OCI-LY7 (cell line): Measurements from ENCODE around the gene RAB11B. TPM values are rescaled to one million over a fixed set of nuclear protein-coding genes. Genes with fewer than 3 reads are reported as not detected.

ENCODE experiments used
- BruUV-seq: library from RNA; stranded (reverse); fragments of 400-500 nt; replicated peaks from 2 replicates; lab custom pipeline; 2021; lab: Mats Ljungman, UMichigan
- CTCF ChIA-PET: fragments of 300-600 bp; sonication (Branson Sonifier 250); formaldehyde crosslinking; loops from one replicate; lab custom pipeline; 2022; ENCODE audit warnings: antibody characterized with exemption; ENCODE audit not compliant: unreplicated experiment; lab: Charles Lee
- POLR2A ChIA-PET: fragments of 300-600 bp; sonication (Branson Sonifier 250); formaldehyde crosslinking; loops from one replicate; lab custom pipeline; 2022; ENCODE audit warnings: antibody characterized with exemption; lab: Charles Lee
- DNase-seq: peaks from one replicate; pipeline ENCODE4 v3.0.0-alpha.2; 2015; ENCODE audit warnings: low spot score
- H2AFZ ChIP-seq: fragments of 200-600 bp; sonication (generic), shearing (Covaris generic); 2 replicates; pipeline ENCODE4 v1.6.1; 2014; ENCODE audit warnings: mild to moderate bottlenecking, antibody characterized with exemption, low read length, moderate library complexity
- H3K27ac ChIP-seq: fragments of 200-600 bp; sonication (generic); 2 replicates; pipeline ENCODE4 v1.5.1; 2014; ENCODE audit warnings: mixed run types, low read depth, mild to moderate bottlenecking, moderate library complexity, low read length, inconsistent platforms; ENCODE audit not compliant: poor library complexity, severe bottlenecking
- H3K36me3 ChIP-seq: fragments of 200-600 bp; sonication (generic); 2 replicates; pipeline ENCODE4 v1.6.1; 2014; ENCODE audit warnings: mild to moderate bottlenecking, antibody characterized with exemption, low read length, moderate library complexity, mixed read lengths; ENCODE audit not compliant: insufficient read depth
- H3K4me1 ChIP-seq: fragments of 200-600 bp; sonication (generic); 2 replicates; pipeline ENCODE4 v1.5.1; 2014; ENCODE audit warnings: mild to moderate bottlenecking, low read length; ENCODE audit not compliant: insufficient read depth, poor library complexity, severe bottlenecking
- H3K4me2 ChIP-seq: fragments of 200-600 bp; sonication (generic); 2 replicates; pipeline ENCODE4 v1.6.1; 2014; ENCODE audit warnings: mild to moderate bottlenecking, low read length
- H3K4me3 ChIP-seq: fragments of 200-600 bp; sonication (generic); 2 replicates; pipeline ENCODE4 v1.5.1; 2014; ENCODE audit warnings: mild to moderate bottlenecking, low read depth, low read length; ENCODE audit not compliant: poor library complexity, severe bottlenecking
- H3K79me2 ChIP-seq: fragments of 200-600 bp; sonication (generic); 2 replicates; pipeline ENCODE4 v1.6.1; 2016; ENCODE audit warnings: low read depth, mild to moderate bottlenecking, low read length, moderate library complexity, mixed read lengths; ENCODE audit not compliant: insufficient read depth
- H3K9me2 ChIP-seq: fragments of 200-600 bp; sonication (generic); 2 replicates; pipeline ENCODE4 v1.6.1; 2016; ENCODE audit warnings: mild to moderate bottlenecking, low read length, mixed read lengths; ENCODE audit not compliant: insufficient read depth
- H3K9me3 ChIP-seq: fragments of 200-600 bp; sonication (generic); 2 replicates; pipeline ENCODE4 v1.6.1; 2014; ENCODE audit warnings: mild to moderate bottlenecking, mixed run types, low read length, mixed read lengths
- H4K20me1 ChIP-seq: fragments of 200-600 bp; sonication (generic); 2 replicates; pipeline ENCODE4 v1.6.1; 2014; ENCODE audit warnings: mild to moderate bottlenecking, antibody characterized with exemption, low read length, moderate library complexity, mixed read lengths; ENCODE audit not compliant: insufficient read depth
- EZH2phosphoT487 ChIP-seq: fragments of 200-600 bp; sonication (generic); IDR thresholded peaks from 2 replicates; pipeline ENCODE4 v1.6.1; 2018; ENCODE audit warnings: low read depth, borderline replicate concordance, mild to moderate bottlenecking, mixed run types, antibody characterized with exemption, low read length, moderate library complexity, mixed read lengths
- intact Hi-C: fragments of 100-400 bp; cut with micrococcal nuclease; formaldehyde crosslinking; loops from one replicate; pipeline ENCODE4 v1.10.0; 2022; ENCODE audit not compliant: unreplicated experiment
- total RNA-seq, 2 experiments: library from RNA; depleted of rRNA in 1 of 2; stranded (reverse); fragments of >200 nt in 1 of 2; shearing (Covaris generic) in 1 of 2; gene quantifications; 2 replicates each; pipeline ENCODE4 v1.2.3, GENCODE V29; 2014 to 2022
- TF ChIP-seq, protein P1 (sequence below): fragments of 200-600 bp; sonication (generic); conservative IDR thresholded peaks from 2 replicates; pipeline ENCODE4 v1.5.1; 2014; ENCODE audit warnings: mild to moderate bottlenecking, antibody characterized with exemption, low read length, moderate library complexity, mixed read lengths

RAB11B gene
- total RNA-seq, 2 experiments from 2014 or later, result 24.5 to 84.9 TPM

- BruUV-seq, result no TSS peak
- Histone ChIP-seq H3K4me2 (no peak overlapping the region), H3K9me3 (no peaks in the 10 kb centered on the region), H4K20me1 (no peaks in the 10 kb centered on the region), H3K79me2 (no peaks in the 10 kb centered on the region), H3K4me3 (no peak overlapping the region), H2AFZ (no peak overlapping the region), H3K36me3 (no peaks in the 10 kb centered on the region), H3K4me1 (no peaks in the 10 kb centered on the region), H3K27ac (no peak overlapping the region), H3K9me2 (no peaks in the 10 kb centered on the region)
- ChIA-PET CTCF (no interaction called here), POLR2A (no interaction called here)
- TF ChIP-seq, protein P1, sequence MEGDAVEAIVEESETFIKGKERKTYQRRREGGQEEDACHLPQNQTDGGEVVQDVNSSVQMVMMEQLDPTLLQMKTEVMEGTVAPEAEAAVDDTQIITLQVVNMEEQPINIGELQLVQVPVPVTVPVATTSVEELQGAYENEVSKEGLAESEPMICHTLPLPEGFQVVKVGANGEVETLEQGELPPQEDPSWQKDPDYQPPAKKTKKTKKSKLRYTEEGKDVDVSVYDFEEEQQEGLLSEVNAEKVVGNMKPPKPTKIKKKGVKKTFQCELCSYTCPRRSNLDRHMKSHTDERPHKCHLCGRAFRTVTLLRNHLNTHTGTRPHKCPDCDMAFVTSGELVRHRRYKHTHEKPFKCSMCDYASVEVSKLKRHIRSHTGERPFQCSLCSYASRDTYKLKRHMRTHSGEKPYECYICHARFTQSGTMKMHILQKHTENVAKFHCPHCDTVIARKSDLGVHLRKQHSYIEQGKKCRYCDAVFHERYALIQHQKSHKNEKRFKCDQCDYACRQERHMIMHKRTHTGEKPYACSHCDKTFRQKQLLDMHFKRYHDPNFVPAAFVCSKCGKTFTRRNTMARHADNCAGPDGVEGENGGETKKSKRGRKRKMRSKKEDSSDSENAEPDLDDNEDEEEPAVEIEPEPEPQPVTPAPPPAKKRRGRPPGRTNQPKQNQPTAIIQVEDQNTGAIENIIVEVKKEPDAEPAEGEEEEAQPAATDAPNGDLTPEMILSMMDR, result no peak
- TF ChIP-seq EZH2phosphoT487, result no peak
- intact Hi-C loops, result no loop called here
- no peak for DNase-seq
These were observed 33.1 kb upstream of the RAB11B start for GRCh38 chr19:8357007-8357521.

- no peaks in the 10 kb centered on the region for H3K36me3 ChIP-seq
- no peaks in the 10 kb centered on the region for H3K4me1 ChIP-seq
- ChIA-PET POLR2A (no interaction called here), CTCF (interaction anchor here (0.6 kb wide), 1 partner anchor 60 kb away, joined by 3 read pairs; no protein-coding TSS in a partner anchor)
- H3K9me2 ChIP-seq, result no peaks in the 10 kb centered on the region
- DNase-seq, result no peak
- no peaks in the 10 kb centered on the region for H3K79me2 ChIP-seq
- H3K9me3 ChIP-seq, result no peaks in the 10 kb centered on the region
- H3K4me2 ChIP-seq, result no peak overlapping the region
- no peaks in the 10 kb centered on the region for H4K20me1 ChIP-seq
- no peak overlapping the region for H3K4me3 ChIP-seq
- H3K27ac ChIP-seq, result no peak overlapping the region
- no peak overlapping the region for H2AFZ ChIP-seq
- BruUV-seq, result no TSS peak
- TF ChIP-seq EZH2phosphoT487, result no peak
- TF ChIP-seq, protein P1, result no peak
- intact Hi-C loops, result no loop called here
These were observed 31.2 kb upstream of the RAB11B start for GRCh38 chr19:8358948-8359347.

- no peak overlapping the region for H3K27ac ChIP-seq
- H3K9me2 ChIP-seq, result no peaks in the 10 kb centered on the region
- TF ChIP-seq, protein P1, result no peak
- TF ChIP-seq EZH2phosphoT487, result no peak
- no peaks in the 10 kb centered on the region for H3K4me1 ChIP-seq
- CTCF ChIA-PET, result no interaction called here
- POLR2A ChIA-PET, result interaction anchor here (0.6 to 0.7 kb wide), 2 partner anchors 106 to 240 kb away, joined by 4 to 5 read pairs; no protein-coding TSS in a partner anchor
- DNase-seq, result no peak
- no peak overlapping the region for H2AFZ ChIP-seq
- no peak overlapping the region for H3K4me3 ChIP-seq
- no peaks in the 10 kb centered on the region for H3K9me3 ChIP-seq
- no peaks in the 10 kb centered on the region for H4K20me1 ChIP-seq
- no peaks in the 10 kb centered on the region for H3K36me3 ChIP-seq
- no peaks in the 10 kb centered on the region for H3K79me2 ChIP-seq
- BruUV-seq, result no TSS peak
- H3K4me2 ChIP-seq, result no peak overlapping the region
- intact Hi-C loops, result no loop called here
These were observed 30.0 kb upstream of the RAB11B start for GRCh38 chr19:8360196-8360595.
